Hippocampal formation (tissue), 2 donors: ENCODE measurements around the gene FASN.
"Not testable (repeated sequence)": the region's sequence is repeated elsewhere in the genome, so short reads cannot be mapped to it uniquely, and the experiment has no call there.

Source experiments
- DNase-seq, 2 donors: peaks; one replicate each; lab custom pipeline; 2025; lab: John Stamatoyannopoulos, UW

The FASN gene

DNA sequence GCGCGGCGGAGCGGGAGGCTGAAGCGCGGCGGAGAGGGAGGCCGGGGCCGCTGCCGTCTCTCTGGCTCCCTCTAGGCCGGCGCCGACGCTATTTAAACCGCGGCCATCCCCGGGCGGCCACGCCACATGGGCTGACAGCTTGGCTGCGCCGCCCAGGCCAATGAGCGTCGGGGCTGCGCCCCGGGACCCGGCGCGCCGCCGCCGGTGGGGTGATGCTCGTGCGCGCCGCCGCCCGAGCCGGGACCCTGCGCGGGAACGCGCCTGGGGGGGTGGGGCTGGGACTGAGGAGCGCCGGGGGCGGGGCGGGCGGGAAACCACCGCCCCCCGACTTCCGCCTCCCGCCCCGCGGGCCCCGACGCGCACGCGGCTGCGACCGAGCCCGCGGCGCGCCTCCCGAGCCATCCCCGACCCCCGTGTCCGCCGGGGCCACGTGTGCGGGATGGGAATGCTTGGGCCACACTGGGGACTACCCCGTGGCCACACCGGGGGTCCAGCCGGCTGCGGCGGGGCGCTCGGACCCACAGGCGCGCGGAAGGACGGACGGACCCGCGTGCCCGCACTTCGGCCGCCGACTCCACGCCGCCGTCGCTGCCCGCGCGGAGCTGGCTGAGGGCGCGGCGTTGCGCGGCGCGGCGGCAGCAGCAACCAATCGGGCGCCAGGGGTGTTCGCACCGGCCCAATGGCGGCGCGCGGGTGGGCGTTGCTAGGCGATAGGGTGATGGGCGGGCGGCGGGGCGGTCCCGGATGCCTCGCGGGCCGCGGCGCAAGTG, at the start of gene FASN:
FASN (minus strand) TSS at position 68 of the 770 bp plus-strand sequence. CDS start 1,791 bp downstream, outside the sequence.
- peak; percentile 91 to 92 for DNase-seq

- no peak for DNase-seq
These were observed 48.9 kb upstream of the FASN start for GRCh38 chr17:82146663-82147654.

DNA sequence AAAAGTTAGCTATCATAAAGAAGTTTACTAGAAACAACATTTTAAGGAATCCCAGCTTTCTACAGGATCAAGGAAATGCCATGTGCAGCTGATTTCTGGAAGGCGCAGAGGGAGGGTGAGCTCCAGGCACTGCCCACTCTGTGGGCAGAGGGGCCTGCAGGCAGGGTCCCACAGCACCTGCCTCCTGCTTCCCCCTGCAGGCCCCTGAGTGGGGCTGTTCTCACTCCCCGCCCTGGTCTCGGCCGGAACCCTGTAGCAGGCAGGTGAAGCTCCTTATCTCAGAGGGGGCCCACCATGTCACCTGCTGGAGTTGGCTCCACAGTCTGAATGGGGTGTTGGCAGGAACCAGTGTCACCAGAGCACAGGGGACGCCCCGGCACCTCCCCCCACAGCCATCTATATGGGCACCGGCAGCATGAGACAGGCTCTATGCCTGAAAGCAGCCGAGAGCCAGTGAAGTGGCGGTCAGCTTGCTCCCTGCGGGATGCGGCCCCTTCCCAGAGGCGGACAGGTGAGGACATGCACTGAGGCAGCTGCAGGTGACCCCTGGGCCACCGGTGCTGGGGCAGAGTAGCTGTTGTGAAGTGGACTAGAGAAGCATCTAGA, 47.6 kb upstream of the FASN start:
- DNase-seq: no peak

DNA sequence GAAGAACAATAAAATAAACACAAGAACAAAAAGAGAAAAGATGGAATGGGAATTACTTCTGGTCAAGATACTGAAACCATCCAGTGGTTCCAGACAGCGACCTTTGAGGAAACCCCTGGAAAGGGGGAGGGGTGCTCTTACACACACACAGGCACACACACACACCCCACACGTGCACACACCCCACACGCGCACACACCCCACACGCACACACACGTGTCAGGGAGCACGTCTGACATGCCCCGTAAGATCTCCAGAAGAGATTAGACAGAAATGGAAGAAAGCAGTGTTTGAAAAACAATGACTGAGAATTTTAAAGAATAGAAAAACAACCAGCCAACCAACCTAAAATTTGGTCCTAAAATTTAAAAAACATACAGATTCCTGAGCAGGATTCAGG, 45.3 kb upstream of the FASN start:
- DNase-seq: no peak

GRCh38 chr17:82139961-82140360, 41.9 kb upstream of the FASN start:
- not testable (repeated sequence) for DNase-seq

DNA sequence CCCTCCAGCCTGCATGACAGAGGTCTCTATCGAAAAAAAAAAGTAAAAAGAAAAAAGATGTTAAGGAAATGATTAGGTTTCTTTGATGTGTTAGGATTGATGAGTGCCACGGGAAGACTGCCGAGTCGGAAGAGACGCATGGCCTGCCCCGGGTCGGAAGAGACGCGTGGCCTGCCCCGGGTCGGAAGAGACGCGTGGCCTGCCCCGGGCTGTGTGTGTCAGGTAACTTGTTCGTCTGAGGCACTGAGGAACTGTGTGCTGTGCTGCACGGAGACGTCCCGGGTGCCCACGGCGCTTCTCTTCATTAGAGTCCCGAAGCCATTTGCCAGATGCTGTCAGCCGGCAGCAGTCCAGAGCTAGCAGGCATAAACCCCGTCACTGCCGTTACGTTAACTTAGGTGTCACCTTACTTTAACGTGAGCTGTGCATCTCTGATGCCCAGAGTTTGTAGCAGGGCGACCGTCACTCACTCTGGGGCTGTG, 40.5 kb upstream of the FASN start:
- DNase-seq: no peak

GRCh38 chr17:82134101-82134500, 36.1 kb upstream of the FASN start:
- DNase-seq: no peak

- DNase-seq: not testable (repeated sequence)
These were observed 35.3 kb upstream of the FASN start for GRCh38 chr17:82133166-82133953.

DNA sequence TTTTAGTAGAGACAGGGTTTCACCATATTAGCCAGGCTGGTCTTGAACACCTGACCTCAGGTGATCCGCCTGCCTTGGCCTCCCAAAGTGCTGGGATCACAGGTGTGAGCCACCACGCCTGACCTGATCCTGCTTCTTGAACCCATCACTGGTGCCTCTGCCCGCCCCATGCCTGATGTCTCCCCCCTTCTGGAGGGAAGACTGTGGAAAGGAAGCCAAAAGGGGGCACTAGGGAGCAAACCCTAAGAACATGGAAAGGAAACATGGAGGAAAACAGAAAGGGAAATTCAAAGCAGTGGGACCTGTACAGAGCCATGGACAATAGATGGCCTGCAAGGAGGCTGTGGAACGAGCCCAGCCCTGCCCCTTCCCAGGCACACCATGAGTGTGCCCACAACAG, 31.1 kb upstream of the FASN start:
- no peak for DNase-seq

GRCh38 chr17:82128287-82128686, 30.3 kb upstream of the FASN start:
- no peak for DNase-seq

DNA sequence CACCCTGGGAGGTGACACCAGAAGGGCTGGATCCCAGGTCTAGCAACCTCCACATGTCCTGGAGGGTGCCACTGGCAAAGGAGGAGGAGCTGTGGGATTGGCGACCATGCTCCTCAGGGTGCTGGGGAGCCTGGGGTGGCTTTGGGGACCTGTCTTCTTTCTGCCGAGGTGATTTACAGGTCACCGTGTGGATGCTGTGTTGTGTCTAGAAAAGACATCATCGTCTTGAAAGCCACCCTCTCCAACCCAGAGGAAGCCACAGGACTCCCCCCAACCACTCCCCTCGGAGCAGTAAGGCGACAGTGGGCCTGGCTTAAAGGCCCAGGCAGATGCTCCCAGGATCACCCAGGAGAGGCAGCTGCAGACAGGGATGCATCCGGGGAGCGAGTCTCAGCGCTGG, 29.7 kb upstream of the FASN start:
- no peak for DNase-seq

- DNase-seq: no peak
These were observed 29.2 kb upstream of the FASN start for GRCh38 chr17:82127315-82127595.

- no peak for DNase-seq
These were observed 28.7 kb upstream of the FASN start for GRCh38 chr17:82126556-82127314.

DNA sequence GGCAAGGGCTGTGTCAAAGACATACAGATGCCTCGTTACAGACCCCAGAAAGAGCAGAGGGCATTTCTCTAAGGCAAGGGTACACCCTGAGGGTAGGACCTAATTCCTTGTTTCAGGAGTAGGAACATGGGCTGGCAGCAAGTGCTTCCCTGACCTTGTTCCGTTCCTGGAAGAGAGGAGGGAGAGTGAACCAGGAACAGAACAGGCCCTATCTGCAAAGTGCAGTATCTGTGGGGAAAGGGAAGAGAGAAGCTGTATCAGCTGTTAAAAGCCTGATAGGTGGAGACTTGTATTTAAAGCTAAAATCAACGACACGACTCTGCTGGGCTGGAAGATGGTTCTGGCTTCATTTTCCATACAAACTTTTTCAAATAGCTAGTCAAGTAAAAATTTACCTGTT, 26.1 kb upstream of the FASN start:
- no peak for DNase-seq

DNA sequence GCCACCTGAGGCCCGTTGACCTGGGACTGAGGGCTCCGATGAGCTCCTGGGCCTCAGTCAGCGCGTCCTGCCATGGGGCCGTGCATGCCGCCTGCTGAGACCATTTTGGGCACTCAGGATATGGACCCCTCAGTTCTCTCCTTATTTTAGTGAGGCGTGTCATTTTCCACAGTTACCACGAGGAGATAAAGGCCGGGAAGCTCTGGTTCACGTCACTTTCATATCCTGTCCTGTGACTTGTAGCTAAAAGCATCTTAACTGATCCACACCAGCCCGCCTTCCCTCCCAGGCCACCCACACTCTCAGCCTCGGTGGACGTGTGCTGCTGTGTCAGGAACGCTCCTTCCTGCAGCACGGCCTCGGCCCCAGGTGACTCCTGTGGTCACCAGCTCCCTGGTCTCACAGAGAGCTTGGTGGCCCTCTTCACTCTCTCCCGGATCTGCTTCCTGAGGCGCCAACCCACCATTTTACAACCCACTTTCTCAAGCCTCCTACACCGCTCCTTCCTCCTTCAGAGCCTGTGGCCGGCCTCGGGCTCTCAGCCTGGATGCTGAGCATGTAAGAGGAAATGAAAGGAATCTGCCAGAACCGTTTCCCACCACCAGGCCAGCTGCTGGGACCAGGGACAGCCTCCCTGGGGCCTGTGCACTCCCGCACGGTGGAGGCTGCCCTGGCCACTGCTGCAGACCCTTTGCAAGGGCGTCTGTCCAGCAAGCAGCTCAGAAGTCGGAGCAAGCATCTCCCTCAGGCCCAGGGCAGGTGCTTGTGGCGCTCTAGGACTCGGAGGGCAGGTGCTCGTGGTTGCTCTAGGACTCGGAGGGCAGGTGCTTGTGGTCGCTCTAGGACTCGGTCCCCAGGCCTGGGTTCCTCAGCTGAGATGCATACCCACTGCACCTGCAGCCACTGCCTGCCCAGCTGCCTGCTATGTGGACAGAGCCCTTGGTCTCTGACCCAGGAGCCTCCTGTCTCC, 23.9 kb upstream of the FASN start:
- no peak for DNase-seq

DNA sequence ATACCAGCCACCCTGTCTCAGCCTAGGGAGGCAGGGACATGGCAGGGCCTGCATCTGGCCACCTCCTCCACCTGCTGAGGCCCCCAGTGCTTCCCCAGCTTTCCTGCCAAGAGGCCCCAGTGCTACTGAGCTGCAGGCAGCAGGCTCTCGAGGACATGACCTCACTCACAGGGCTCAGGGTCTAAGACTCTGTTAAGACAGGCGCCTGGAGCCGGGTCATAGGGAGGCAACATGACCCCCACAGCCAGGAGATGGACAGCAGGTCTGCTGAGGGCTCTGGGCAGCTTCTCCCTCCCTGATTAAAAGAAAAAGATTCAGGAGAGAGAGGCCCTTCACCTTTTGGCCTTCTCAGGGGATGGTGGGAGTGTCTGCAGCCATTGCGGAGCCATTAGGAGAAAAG, 23.2 kb upstream of the FASN start:
- DNase-seq: no peak

- DNase-seq: no peak
These were observed 22.1 kb upstream of the FASN start for GRCh38 chr17:82120148-82120547.

- no peak for DNase-seq
These were observed 20.9 kb upstream of the FASN start for GRCh38 chr17:82118815-82119380.

DNA sequence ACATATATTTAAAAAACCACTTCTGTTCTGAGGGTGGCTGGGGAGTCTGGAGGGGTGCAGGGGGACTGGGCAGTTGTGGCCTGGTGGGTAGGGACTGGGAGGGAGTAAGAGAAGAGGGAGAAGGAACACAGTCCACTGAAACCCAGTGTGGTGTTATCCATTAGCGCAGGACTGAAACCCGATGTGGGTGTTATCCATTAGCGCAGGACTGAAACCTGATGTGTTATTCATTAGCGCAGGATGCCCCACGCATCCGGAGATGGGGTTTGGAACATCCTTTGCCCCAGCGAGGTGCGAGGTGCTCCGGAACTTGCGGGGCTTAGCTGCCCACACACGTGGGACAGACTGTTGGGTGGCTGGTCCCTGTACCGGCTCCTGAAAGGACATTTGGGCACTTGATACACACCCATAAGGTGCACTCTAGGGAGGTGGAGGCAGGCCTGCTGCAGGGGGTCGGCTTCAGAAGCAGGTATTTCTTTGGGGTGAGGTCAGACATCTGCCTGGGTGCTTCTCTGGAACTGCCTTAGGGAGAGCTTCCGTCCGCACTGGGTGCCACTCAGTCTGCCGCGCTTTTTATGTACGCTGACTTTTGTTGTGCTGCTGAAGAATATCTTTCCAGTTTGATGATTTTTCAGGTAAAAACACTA, 20.3 kb upstream of the FASN start:
- no peak for DNase-seq
